Measurements from ENCODE around the gene SHLD2. TPM values are rescaled to one million over a fixed set of nuclear protein-coding genes. Genes with fewer than 3 reads are reported as not detected.

SHLD2 gene
- total and polyA plus RNA-seq, 2 of the 13 experiments (the other 11 are each of a cell fraction or from before 2014, with no cell fraction given) = 25.7 to 53.7 TPM

DNA sequence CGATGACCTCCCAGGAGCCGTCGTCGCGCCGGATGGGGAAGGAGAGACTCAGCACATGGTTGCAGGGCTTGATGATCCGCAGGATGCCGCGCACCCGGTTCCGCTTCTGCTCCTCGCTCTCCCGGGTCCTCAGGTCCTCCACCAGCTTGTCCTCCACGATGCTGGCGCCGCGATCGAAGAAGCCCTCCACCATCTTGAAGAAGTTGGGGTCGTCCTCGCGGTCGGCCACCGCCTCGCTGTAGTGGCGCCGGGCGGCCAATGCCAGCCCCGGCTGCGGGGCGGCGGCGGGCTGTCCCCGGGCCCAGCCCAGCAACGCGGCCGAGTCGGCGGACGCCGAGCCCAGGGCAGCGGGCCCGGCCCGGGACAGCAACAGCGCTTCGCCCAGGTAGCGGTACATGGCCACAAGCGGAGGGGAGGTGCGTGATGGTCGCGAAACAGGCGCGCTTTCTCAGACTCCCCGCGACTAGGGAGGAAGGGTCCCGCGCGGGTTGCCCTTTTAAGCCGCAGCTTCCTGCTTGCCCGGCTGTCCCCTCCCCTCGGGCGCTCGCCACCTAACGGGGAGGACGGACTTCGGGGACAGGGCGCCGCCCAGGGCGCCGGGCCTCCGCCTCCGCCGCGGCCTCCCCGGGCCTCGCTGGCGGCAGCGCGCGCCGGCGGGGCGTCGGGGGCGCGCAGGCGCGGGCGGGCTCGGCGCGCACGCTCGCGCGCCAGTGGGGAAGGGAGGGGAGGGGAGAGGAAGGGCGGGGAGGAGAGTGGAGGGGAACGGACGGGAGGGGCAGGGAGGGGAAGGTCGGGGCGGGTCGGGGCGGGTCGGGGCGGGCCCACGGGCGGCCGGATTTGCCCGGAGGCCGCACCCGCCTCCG, at the start of gene SHLD2, which contains the start of gene GLUD1 (continued):
- TF ChIP-seq, protein P1, sequence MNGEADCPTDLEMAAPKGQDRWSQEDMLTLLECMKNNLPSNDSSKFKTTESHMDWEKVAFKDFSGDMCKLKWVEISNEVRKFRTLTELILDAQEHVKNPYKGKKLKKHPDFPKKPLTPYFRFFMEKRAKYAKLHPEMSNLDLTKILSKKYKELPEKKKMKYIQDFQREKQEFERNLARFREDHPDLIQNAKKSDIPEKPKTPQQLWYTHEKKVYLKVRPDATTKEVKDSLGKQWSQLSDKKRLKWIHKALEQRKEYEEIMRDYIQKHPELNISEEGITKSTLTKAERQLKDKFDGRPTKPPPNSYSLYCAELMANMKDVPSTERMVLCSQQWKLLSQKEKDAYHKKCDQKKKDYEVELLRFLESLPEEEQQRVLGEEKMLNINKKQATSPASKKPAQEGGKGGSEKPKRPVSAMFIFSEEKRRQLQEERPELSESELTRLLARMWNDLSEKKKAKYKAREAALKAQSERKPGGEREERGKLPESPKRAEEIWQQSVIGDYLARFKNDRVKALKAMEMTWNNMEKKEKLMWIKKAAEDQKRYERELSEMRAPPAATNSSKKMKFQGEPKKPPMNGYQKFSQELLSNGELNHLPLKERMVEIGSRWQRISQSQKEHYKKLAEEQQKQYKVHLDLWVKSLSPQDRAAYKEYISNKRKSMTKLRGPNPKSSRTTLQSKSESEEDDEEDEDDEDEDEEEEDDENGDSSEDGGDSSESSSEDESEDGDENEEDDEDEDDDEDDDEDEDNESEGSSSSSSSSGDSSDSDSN (CRISPR knock-in tag; IDR thresholded peaks at IDR 0.05) = peak; percentile 74; the same call in 1 of the 2 replicates
- TF ChIP-seq TBX2 (CRISPR knock-in tag; IDR thresholded peaks at IDR 0.05; ENCODE audit: borderline replicate concordance) (no peak; the same call in 1 of the 2 replicates), RARA (CRISPR knock-in tag; IDR thresholded peaks at IDR 0.05) (no peak), ZNF160 (CRISPR knock-in tag; IDR thresholded peaks at IDR 0.05) (0 out of 2 replicates have a peak, but pooled peaks have one; percentile 42), ZBTB20 (CRISPR knock-in tag; IDR thresholded peaks at IDR 0.05; ENCODE audit: borderline replicate concordance, low read depth) (0 out of 2 replicates have a peak, but pooled peaks have one; percentile 14), KLF6 (CRISPR knock-in tag; IDR thresholded peaks at IDR 0.05) (no peak), ZSCAN9 (CRISPR knock-in tag; IDR thresholded peaks at IDR 0.05; ENCODE audit: borderline replicate concordance) (no peak), NFIB (CRISPR knock-in tag; IDR thresholded peaks at IDR 0.05; ENCODE audit: borderline replicate concordance) (no peak), SIN3B (IDR thresholded peaks at IDR 0.05; ENCODE audit: low read length) (0 out of 2 replicates have a peak, but pooled peaks have one; percentile 17), ETV6 (CRISPR knock-in tag; conservative IDR thresholded peaks at IDR 0.05) (0 out of 2 replicates have a peak, but pooled peaks have one; percentile 50), ZNF839 (CRISPR knock-in tag; IDR thresholded peaks at IDR 0.05; ENCODE audit: borderline replicate concordance) (no peak)
- TF ChIP-seq, protein P2, sequence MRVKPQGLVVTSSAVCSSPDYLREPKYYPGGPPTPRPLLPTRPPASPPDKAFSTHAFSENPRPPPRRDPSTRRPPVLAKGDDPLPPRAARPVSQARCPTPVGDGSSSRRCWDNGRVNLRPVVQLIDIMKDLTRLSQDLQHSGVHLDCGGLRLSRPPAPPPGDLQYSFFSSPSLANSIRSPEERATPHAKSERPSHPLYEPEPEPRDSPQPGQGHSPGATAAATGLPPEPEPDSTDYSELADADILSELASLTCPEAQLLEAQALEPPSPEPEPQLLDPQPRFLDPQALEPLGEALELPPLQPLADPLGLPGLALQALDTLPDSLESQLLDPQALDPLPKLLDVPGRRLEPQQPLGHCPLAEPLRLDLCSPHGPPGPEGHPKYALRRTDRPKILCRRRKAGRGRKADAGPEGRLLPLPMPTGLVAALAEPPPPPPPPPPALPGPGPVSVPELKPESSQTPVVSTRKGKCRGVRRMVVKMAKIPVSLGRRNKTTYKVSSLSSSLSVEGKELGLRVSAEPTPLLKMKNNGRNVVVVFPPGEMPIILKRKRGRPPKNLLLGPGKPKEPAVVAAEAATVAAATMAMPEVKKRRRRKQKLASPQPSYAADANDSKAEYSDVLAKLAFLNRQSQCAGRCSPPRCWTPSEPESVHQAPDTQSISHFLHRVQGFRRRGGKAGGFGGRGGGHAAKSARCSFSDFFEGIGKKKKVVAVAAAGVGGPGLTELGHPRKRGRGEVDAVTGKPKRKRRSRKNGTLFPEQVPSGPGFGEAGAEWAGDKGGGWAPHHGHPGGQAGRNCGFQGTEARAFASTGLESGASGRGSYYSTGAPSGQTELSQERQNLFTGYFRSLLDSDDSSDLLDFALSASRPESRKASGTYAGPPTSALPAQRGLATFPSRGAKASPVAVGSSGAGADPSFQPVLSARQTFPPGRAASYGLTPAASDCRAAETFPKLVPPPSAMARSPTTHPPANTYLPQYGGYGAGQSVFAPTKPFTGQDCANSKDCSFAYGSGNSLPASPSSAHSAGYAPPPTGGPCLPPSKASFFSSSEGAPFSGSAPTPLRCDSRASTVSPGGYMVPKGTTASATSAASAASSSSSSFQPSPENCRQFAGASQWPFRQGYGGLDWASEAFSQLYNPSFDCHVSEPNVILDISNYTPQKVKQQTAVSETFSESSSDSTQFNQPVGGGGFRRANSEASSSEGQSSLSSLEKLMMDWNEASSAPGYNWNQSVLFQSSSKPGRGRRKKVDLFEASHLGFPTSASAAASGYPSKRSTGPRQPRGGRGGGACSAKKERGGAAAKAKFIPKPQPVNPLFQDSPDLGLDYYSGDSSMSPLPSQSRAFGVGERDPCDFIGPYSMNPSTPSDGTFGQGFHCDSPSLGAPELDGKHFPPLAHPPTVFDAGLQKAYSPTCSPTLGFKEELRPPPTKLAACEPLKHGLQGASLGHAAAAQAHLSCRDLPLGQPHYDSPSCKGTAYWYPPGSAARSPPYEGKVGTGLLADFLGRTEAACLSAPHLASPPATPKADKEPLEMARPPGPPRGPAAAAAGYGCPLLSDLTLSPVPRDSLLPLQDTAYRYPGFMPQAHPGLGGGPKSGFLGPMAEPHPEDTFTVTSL (CRISPR knock-in tag; IDR thresholded peaks at IDR 0.05; ENCODE audit: borderline replicate concordance) = peak; percentile 2; the same call in 1 of the 2 replicates
- TF ChIP-seq, protein P3, sequence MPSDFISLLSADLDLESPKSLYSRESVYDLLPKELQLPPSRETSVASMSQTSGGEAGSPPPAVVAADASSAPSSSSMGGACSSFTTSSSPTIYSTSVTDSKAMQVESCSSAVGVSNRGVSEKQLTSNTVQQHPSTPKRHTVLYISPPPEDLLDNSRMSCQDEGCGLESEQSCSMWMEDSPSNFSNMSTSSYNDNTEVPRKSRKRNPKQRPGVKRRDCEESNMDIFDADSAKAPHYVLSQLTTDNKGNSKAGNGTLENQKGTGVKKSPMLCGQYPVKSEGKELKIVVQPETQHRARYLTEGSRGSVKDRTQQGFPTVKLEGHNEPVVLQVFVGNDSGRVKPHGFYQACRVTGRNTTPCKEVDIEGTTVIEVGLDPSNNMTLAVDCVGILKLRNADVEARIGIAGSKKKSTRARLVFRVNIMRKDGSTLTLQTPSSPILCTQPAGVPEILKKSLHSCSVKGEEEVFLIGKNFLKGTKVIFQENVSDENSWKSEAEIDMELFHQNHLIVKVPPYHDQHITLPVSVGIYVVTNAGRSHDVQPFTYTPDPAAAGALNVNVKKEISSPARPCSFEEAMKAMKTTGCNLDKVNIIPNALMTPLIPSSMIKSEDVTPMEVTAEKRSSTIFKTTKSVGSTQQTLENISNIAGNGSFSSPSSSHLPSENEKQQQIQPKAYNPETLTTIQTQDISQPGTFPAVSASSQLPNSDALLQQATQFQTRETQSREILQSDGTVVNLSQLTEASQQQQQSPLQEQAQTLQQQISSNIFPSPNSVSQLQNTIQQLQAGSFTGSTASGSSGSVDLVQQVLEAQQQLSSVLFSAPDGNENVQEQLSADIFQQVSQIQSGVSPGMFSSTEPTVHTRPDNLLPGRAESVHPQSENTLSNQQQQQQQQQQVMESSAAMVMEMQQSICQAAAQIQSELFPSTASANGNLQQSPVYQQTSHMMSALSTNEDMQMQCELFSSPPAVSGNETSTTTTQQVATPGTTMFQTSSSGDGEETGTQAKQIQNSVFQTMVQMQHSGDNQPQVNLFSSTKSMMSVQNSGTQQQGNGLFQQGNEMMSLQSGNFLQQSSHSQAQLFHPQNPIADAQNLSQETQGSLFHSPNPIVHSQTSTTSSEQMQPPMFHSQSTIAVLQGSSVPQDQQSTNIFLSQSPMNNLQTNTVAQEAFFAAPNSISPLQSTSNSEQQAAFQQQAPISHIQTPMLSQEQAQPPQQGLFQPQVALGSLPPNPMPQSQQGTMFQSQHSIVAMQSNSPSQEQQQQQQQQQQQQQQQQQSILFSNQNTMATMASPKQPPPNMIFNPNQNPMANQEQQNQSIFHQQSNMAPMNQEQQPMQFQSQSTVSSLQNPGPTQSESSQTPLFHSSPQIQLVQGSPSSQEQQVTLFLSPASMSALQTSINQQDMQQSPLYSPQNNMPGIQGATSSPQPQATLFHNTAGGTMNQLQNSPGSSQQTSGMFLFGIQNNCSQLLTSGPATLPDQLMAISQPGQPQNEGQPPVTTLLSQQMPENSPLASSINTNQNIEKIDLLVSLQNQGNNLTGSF (CRISPR knock-in tag; IDR thresholded peaks at IDR 0.05) = no peak
